H54 (cell line): ENCODE measurements around the gene ZNF654.

ENCODE experiments used
- DNase-seq: peaks from one replicate; pipeline ENCODE4 v3.0.0; 2011; ENCODE audit warnings: low spot score, mixed read lengths; ENCODE audit not compliant: insufficient read length
- FAIRE-seq: peaks from 3 replicates; lab custom pipeline; 2011; peaks lifted over from hg19 to GRCh38; lab: Jason Lieb, UNC
- POLR2A ChIP-seq: IDR thresholded peaks from 2 replicates; pipeline ENCODE4 v1.6.1; 2011; ENCODE audit warnings: low read depth, mild to moderate bottlenecking, low read length

The ZNF654 gene

DNA sequence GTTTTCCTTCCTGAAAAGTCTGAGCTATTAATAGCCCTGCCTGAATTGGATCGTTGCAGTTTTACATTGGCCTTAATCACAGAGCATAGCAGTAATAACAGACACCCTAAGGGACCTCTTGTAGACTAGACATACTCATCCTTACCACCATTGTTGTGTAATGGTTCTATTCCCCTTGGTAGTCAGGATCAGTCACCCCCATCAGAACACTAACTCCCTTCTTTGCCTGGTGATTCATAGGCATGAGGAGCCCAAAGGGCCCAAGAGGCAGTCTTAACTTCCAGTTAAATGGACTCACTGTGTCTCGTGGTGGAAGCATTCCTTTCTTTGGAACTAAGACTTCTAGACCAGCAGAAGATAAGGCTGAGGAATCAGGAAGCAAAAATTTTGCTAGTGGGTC lies 20.5 kb upstream of the ZNF654 start:
- FAIRE-seq = peak; percentile 48
- no peak for TF ChIP-seq POLR2A
- DNase-seq = no peak

DNA sequence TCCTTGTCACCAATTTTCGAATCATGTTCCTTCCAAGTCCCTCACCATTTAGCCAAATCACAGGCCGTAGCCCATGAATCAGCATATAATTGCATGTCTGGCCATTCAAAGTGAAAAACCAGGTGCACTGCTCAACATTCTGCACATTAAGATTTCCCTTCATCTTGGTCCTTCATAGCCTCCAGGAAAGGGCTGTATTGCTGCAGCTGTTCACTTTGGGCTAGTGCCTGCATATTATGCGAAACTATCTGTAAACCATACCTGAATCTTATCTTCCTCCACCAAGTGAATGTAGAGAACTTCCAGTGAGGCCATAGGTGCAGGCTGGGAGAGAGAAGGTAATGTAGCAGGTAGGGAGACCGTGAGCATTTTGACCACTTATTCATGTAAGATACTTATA lies 18.5 kb upstream of the ZNF654 start:
- DNase-seq = no peak
- FAIRE-seq = no peak
- no peak for TF ChIP-seq POLR2A

DNA sequence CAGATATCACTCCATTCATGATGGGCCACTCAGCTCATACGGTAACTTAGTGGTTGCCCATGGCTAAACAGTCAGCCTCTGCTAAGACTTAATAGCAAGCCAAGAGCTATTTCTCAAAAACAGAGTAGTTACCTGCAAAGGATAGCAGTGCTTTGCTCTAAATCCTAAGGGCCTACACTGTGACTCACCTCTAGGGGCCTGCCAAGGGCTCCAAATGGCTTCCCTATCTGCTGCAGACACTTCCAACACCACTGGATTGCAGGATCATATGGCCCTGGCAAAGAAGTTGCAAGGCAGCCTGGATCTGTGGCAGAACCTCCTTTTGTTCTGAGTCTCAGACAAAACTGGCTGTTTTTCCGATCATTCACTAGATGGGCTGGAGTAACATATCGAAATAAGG lies 18.1 kb upstream of the ZNF654 start:
- FAIRE-seq (no peak), DNase-seq (no peak)
- TF ChIP-seq POLR2A = no peak

DNA sequence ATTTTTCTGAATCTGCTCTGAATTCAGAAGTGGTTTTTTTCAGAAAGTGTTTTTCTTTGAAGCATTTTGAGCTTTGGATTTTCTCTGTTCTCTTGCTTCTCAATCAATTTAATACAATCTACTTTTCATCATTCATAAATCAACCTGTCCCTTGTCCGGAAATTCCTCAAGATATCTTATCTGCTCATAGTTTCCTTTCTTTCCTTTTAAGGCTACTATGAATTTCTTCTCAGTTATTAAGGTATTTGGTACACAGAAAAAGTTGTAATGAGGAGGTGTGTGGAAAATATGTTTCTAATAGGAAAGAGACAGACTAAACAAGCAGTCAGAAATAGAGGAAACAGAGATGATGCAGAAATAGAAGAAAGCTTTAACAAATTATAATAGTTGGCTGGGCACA lies 14.6 kb upstream of the ZNF654 start:
- TF ChIP-seq POLR2A = no peak
- no peak for FAIRE-seq
- no peak for DNase-seq

DNA sequence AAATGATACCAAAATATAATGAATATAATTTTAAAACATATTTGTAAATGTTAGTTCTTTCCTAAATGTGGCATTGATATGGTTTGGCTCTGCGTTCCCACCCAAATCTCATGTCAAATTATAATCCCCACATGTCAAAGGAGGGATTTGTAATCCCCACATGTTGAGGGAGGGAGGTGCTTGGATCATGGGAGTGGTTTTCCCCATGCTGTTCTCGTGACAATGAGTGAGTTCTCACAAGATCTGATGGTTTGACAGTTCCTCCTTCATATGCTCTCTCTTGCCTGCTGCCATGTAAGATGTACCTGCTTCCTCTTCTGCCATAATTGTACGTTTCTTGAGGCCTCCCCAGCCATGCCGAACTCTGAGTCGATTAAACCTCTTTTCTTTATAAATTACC lies 12.3 kb upstream of the ZNF654 start:
- no peak for FAIRE-seq
- no peak for TF ChIP-seq POLR2A
- DNase-seq = no peak

DNA sequence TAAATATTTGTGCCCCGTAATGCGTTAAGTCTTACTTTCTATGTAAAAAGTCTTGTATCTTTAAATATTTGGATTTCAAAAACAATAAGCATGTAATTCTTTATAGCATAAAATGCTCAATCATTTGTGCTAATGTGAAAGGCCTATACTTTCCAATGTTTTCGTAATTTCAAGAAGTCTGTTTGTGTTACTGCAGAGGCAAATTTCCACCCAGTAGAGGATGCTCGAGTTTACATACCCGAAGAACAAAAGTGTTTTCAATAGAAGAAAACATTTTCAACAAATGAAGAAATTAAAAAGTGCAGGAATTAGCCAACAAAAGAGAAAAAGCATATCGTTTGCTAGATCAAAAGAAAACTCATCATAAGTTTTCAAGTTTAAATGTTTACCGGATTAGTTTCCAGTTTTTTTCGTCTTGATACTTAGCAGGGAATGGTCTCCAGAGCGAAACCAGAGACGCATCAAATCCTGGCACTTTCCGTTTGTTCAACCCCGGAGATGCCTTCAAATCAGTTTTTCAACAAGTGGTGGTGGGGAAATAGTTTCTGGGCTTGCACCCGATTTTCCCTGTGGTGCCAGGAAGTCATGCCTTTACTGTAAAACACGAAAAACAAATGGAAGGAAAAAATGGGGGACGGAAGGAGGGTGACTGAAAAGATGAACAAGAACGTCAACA lies 1.3 kb upstream of the ZNF654 start:
- FAIRE-seq = peak; percentile 43
- no peak for DNase-seq
- TF ChIP-seq POLR2A = no peak

DNA sequence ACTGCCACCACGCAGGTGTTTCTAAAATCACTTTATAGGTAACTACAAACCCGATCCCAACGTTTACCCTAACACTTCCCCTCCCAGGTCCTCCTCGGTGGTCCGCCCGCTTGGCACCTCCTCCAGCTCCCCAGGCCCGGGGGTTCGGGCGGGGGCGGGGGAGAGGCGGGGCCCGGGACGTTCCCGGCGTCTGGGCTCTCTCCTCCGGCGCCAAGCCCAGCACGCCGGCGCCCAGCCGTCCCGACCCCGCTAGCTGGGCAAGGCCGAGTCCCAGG lies 812 bp upstream of the ZNF654 start:
- no peak for DNase-seq
- FAIRE-seq = peak; percentile 48

DNA sequence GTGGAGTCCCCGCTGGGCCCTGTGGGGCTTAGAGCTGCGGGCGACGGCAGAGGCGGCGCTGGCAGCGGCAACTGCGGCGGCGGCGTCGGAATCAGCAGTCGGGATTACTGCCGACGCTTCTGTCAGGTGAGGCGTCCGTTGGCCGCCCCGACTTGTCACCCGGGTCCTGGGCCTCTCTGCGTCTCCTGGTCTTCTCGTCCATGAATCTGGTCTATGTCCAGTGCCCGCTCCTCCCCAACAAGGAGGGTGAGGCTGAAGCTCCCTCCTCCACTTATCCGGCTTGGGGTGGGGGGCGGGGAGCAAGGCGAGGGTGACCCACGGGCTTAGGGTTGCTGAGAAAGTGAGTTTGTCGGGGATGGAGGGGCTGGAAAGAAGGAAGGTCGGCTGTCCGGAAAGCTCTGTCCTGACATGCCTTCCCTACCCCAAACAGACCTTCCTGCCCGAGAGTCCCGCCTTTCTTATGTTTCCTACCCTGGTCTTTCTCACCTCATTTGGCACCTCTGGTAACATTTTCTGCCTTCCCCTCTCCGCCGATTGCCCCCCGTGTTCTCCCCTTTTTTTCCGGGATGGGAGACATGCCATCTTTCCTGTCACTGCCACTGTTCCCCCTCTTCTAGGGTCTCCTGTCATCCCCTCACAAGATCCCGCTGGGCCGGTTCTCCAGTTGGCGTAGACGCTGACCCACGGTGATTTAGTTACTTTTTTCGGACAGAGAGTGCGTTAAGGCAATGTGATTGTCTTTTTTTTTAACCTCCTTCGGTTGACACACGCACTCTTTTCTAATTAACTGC lies 520 bp downstream of the ZNF654 start:
- TF ChIP-seq POLR2A = no peak
- FAIRE-seq (peak; percentile 36), DNase-seq (no peak)

More for the DNA sequence above, 812 bp upstream of the ZNF654 start:
- no peak for TF ChIP-seq POLR2A

DNA sequence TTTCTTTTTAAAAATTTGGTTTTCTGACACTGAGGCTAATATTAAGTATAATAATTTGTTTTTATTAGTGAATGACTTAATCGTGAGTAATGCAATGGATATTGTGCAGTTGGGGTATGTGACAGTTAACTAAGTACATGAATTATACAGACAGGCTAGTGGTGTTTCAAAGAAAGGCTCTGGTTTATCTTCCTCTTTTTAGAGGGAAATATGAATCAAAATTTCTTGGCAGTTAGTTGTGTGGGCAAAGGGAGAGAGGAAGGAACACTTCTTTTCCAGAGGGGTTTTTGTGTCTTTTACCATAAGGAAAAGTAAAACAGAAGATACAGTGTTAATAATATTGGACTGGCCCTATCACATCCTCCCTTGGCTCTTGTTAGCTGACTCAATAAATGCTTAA lies 2.7 kb downstream of the ZNF654 start:
- FAIRE-seq (peak; percentile 45), DNase-seq (no peak)
- no peak for TF ChIP-seq POLR2A

DNA sequence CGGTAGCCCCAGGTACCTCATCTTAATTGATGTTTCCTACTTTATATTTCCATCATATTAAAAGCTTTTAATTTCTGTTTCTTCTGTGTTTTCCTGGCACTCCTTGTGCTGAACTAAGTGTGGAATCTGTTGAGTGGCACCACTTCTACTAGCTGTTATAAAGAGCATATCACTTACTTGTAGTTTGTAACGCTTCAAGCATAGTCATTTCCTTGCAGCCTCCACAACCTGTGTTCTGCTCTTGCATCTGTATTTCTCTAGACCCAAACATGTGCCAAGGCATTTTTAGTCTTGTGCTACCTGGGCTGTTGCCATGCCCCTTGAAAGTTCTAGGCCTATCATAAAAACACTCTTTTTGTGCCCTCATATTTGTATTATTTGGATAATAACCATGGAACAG lies 16.0 kb downstream of the ZNF654 start:
- TF ChIP-seq POLR2A = no peak
- DNase-seq = no peak
- no peak for FAIRE-seq

DNA sequence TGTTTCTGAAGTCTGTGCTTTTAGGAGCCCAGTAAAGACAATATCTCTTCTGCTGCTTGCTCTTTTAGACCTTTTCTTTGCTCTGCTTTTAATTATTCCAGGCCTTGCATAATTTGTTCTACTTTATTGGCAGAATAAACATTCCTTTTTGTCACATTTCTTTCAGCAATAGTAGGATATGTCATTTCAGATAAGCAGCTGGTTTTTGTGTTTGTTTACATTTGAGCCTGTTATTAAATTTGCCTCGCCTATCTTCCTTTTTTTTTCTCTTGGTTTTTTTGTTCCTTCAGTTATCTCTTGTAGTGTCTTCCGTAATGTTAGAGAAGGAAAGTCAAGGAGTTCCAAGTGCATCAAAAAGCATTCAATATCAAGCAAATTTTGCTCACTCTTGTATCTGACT lies 16.4 kb downstream of the ZNF654 start:
- FAIRE-seq (no peak), DNase-seq (no peak)
- TF ChIP-seq POLR2A = no peak

DNA sequence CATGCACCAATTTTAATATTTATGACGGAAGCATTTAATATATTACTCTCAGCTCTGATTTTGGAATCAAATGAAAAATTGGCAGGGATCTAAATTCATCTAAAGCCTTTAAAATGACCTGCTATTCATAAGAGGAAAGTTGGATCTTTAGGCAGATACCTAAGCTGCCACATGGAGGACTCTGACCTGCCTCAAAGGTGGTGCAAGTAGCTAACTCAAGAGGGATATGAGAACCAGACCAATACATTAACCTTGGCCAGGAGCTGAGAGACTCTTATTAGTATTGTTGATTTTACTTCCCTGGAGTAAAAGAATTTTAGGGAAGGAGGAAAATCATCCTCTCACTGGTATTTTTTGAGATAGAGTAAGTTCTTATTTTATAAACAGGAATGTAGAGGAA lies 17.7 kb downstream of the ZNF654 start:
- FAIRE-seq = no peak
- TF ChIP-seq POLR2A = no peak
- DNase-seq = no peak

DNA sequence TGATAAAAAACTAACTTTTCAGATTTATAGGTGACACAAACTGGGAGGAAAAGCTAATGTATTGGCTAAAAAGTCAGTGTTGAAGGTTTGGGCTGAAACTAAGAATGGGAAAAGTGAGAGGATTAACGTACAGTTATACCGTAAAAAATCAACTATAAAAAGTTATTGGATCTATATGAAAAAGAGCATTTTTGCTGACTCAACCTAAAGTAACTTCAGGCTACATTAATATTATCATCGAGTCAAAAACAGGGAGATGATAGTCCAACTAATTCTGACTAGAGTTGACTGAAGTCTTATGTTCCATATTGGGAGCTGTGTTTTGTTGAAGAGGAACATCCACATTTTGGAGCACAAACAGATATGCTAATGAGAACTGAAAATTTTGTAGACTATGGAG lies 19.9 kb downstream of the ZNF654 start:
- FAIRE-seq (no peak), DNase-seq (no peak)
- no peak for TF ChIP-seq POLR2A

DNA sequence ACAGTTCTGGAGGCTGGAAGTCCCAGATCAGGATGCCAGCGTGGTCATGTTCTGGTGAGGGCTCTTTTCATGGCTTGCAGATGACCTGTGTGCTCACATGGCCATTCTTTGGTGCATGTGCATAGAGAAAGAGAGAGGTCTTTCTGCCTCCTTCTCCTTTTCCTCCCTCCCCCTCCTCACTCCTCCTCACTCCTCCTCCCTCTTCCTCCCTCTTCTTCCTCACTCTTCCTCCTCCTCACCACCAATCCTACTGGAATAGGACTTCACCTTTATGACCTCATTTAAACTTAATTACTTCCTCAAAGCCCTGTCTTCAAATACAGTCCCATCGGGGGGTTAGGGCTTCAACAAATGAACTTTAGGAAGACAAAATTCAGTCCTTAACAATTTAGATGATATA lies 23.8 kb downstream of the ZNF654 start:
- FAIRE-seq (no peak), DNase-seq (no peak)
- no peak for TF ChIP-seq POLR2A

DNA sequence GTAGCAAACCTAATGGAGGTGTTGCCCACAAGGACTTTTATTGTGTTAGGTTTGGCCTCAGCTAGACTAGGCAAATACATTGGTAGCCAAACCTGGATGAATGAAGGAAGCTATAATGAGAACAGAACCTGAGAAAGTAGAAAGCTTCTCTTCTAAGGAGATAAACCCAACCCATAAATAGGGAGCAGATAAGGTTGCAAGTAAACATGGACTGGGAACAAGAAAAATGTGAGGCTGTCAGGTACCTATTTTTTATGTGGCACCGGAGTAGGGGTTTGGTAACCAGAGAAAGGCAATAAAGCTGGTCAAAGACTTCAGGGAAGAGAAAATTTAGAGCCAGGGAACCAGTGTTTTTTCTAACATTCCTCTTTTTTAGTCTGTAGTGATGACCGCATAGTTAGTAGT lies 25.0 kb downstream of the ZNF654 start:
- no peak for TF ChIP-seq POLR2A
- no peak for FAIRE-seq
- no peak for DNase-seq

DNA sequence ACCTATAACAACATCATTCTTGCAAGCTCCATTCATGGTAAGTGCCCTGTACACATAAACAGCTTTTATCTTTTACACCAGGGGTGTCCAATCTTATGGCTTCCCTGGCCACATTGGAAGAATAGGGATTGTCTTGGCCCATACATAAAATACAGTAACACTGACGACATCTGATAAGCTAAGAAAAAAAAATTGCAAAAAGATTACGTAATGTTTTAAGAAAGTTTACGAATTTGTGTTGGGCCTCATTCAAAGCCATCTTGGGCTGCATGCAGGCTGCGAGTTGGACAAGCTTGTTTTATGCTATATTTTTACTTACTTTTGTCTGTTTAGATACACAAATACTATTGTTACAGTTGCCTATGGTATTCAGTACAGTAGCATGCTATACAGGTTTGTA lies 31.6 kb downstream of the ZNF654 start:
- TF ChIP-seq POLR2A = no peak
- no peak for DNase-seq
- FAIRE-seq = no peak
